ENCODE results near the gene AMELY.
"Not testable (repeated sequence)": the region's sequence is repeated elsewhere in the genome, so short reads cannot be mapped to it uniquely, and the experiment has no call there.

The AMELY gene

GRCh38 chrY:6911253-6911881, at the start of gene AMELY:
TSS of gene AMELY (minus strand) at chrY:6911752. CDS start at chrY:6872608, 39,144 bp downstream.
- DNase-seq (ENCODE audit: low spot score): no peak

- no peak for DNase-seq (ENCODE audit: low spot score)
Measured at GRCh38 chrY:6949947-6950346, 38.4 kb upstream of the AMELY start.

- DNase-seq (ENCODE audit: low spot score): no peak
Measured at GRCh38 chrY:6948378-6948777, 36.8 kb upstream of the AMELY start.

GRCh38 chrY:6947695-6948094, 36.1 kb upstream of the AMELY start:
- DNase-seq (ENCODE audit: low spot score): no peak

DNA sequence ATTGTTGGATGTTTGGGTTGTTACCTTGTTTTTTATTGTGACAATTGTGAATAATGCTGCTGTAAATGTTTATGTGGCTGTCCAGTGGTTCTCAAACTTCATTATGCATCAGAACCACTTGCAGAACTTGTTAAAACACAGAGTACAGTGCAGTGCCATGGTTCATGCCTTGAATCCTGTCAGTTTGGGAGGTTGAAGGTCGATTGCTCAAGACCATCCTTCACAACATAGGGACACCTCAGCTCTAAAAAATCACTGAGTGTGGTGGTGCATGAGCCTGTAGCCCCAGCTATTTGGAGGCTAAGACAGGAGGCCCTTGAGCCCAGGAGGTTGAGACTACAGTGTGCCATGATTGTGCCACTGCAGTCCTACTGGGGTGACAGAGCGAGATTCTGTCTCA, 23.9 kb upstream of the AMELY start:
- no peak for DNase-seq (ENCODE audit: low spot score)

DNA sequence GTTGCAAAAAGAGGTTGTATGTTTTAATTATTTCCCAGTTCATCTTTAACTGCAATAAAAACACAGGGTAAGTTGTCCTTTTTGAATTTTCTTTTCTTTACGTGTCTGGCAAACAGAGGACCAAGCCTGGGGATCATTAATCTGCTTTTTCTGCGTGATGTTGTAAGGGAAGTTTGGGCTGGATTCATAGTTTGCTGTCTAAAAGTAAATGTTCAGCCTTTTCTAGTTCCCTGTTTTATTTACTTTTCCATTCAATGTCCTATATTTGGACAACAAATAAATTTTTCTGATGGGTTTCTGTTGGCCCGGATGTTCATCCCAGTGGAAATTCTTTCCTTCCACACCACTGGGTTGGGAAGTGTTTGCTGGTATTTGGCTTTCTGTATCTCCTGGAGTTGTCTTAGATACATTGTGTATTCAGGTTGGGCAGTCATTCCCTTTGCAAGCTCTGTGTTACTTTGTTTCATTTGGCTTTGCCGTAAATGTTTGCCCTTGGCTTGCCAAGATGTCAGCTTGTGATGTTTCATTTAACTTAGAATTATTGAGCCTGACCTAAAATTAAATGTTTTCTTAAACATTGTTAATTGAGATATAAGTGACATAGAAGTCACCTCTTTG, 20.3 kb upstream of the AMELY start:
- DNase-seq (ENCODE audit: low spot score): no peak

- DNase-seq (ENCODE audit: low spot score): no peak
Measured at GRCh38 chrY:6929237-6929636, 17.7 kb upstream of the AMELY start.

DNA sequence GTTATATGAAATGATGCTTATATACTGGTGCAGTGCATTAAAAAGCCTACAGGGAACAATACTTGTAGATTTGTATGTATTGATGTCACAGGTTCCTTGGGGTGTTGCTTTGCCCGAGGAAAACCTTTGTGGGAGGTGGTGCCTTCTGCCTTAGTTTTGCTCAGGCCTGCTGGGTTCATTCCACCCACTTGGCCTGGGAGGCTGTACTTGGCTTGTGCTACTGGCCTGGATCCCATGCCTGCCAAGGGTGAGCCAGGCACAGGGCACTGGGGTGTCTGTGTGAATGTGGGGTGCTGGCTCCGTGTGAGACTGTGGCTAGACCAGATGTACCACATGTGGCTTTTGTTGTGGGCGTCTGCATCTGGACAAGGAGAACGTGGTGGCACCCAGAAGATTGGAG, 16.7 kb upstream of the AMELY start:
- no peak for DNase-seq (ENCODE audit: low spot score)

- no peak for DNase-seq (ENCODE audit: low spot score)
Measured at GRCh38 chrY:6921061-6921460, 9.5 kb upstream of the AMELY start.

GRCh38 chrY:6913362-6913761, 1.8 kb upstream of the AMELY start:
- no peak for DNase-seq (ENCODE audit: low spot score)

- DNase-seq (ENCODE audit: low spot score): no peak
Measured at GRCh38 chrY:6910372-6911252, 940 bp downstream of the AMELY start, which contains the start of gene TBL1Y. TSS of gene TBL1Y (plus strand) at chrY:6910697. CDS start at chrY:7025085, 114,388 bp downstream.

GRCh38 chrY:6909856-6910255, 1.7 kb downstream of the AMELY start:
- no peak for DNase-seq (ENCODE audit: low spot score)

DNA sequence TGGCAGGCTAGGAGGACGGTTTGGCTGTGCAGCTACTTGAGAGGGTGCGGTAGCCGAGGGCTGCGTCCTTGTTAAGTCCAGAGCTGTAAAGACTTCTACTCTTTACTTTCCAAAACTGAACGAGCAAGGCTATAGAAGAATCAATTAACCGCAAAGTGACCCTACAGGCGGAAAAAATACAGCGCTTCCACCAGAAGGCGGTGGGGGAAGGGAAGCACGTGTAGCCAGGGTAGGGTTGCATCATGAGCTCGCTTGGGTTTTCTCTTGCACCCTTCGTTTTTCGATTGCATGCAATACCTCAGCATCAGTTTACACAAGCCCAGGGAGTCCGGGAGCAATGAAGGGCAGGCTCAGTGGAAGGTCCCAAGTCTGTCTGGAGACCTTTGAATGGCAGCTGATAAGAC, 2.4 kb downstream of the AMELY start:
- DNase-seq (ENCODE audit: low spot score): no peak

DNA sequence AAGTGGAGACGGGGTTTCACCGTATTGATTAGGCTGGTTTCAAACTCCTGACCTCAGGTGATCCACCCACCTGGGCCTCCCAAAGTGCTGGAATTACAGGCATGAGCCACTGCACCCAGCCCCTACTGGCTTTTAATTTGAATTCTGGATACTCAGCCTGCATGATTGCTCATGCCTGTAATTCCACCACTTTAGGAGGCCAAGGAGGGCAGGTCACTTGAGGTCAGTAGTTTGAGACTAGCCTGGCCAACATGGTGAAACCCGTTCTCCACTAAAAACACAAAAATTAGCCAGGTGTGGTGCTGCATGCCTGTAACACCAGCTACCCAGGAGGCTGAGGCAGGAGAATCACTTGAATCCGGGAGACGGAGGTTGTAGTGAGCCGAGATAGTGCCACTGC, 3.5 kb downstream of the AMELY start:
- not testable (repeated sequence) for DNase-seq (ENCODE audit: low spot score)

DNA sequence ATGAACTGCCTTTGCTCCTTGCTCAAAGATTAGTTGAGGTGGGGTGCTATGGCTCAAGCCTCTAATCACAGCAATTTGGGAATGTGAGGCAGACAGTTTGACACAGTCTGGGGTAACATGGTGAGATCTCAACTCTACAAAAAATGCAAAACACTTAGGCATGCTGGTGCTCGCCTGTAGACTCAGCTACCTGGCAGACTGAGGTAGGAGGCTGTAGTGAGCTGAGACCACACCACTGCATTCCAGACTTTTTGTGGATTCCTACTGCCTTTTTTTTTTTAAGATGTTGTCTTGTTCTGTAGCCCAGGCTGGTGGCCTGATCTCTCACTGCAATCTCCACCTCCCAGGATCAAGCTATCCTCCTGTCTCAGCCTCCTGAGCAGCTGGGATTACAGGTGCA, 4.0 kb downstream of the AMELY start:
- no peak for DNase-seq (ENCODE audit: low spot score)

GRCh38 chrY:6902116-6902515, 9.4 kb downstream of the AMELY start:
- DNase-seq (ENCODE audit: low spot score): not testable (repeated sequence)

- DNase-seq (ENCODE audit: low spot score): no peak
Measured at GRCh38 chrY:6895236-6895635, 16.3 kb downstream of the AMELY start.

DNA sequence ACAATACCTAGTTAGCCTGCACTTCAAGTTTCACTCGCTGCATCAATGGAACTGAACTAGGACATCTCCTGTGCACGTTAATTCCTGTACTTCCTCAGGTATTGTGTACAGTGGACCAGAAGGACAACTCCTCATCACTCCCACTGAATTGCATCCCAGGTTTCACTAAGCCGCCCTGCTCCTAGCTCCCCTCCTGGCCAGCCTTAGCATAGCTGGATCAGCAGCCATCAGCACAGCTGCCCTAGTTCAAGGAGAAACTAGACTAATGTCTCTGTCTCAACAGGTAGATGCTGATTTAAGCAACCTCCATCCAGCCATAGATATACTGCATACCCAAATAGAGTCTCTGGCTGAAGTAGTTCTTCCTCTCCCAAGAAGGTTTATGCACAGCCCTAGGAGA, 17.1 kb downstream of the AMELY start:
- DNase-seq (ENCODE audit: low spot score): no peak

DNA sequence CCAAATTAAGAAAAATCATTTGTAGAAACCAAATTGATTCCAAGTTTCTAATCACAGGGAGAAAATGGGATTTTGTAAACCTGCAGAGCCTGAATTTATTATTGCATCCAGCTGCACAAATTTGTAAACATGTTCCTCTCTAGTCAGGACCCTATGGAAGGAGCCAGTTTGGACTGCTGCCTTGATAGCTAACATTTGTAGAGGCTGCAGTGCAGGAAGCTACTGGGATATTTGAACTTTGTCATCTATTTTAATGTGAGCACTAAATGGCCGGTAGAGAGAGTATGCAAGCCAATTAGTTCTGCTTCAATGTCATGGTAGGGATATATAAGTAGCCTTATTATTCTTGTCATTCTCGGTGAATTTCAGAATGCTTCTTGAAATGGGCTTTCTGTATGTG, 62.2 kb downstream of the AMELY start:
- no peak for DNase-seq (ENCODE audit: low spot score)

DNA sequence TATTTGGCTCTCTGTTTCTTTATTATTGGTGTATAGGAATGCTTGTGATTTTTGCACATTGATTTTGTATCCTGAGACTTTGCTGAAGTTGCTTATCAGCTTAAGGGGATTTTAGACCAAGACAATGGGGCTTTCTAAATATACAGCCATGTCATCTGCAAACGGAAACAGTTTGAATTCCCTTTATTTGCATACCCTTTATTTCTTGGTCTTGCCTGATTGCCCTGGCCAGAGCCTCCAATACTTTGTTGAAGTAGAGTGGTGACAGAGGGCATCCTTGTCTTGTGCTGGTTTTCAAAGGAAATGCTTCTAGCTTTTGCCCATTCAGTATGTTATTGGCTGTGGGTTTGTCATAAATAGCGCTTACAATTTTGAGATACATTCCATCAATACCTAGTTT, 68.9 kb downstream of the AMELY start:
- DNase-seq (ENCODE audit: low spot score): not testable (repeated sequence)
